ENCODE results near the gene PSMB11. TPM values are rescaled to one million over a fixed set of nuclear protein-coding genes. Genes with fewer than 3 reads are reported as not detected.

PSMB11 gene
- total RNA-seq, 1 experiment from 2014 or later, result not detected

- intact Hi-C loops (cut with micrococcal nuclease; ENCODE audit: unreplicated experiment), result no loop called here
- BruUV-seq (replicated peaks), result no TSS peak
- H3K4me2 ChIP-seq, result no peak overlapping the region
- DNase-seq, result no peak
- TF ChIP-seq EZH2 (IDR thresholded peaks at IDR 0.05; ENCODE audit: low read depth) (no peak), CTCF (conservative IDR thresholded peaks at IDR 0.05) (no peak)
- 0 out of 2 replicates have a peak, but pooled peaks cover 3% of the 10 kb centered on the region for H4K20me1 ChIP-seq (ENCODE audit: insufficient read depth)
- ChIA-PET POLR2A (ENCODE audit: unreplicated experiment) (no interaction called here), CTCF (no interaction called here)
- H3K9me3 ChIP-seq (ENCODE audit: insufficient read depth, low read depth), result no peaks in the 10 kb centered on the region
- peaks cover 76% of the 10 kb centered on the region for H3F3A ChIP-seq (ENCODE audit: insufficient read depth, low read depth)
- peaks cover 40% of the 10 kb centered on the region for H3K4me1 ChIP-seq (replicated peaks; ENCODE audit: insufficient read depth)
- H3K27ac ChIP-seq, result no peak overlapping the region
- H3K79me2 ChIP-seq (ENCODE audit: low read depth), result peaks cover 4% of the 10 kb centered on the region
- H3K36me3 ChIP-seq (ENCODE audit: low read depth), result peaks cover 23% of the 10 kb centered on the region; the same call in 1 of the 2 replicates
- H3K4me3 ChIP-seq, result no peak overlapping the region
- no peaks in the 10 kb centered on the region for H3K9me2 ChIP-seq (ENCODE audit: insufficient read depth)
- no peaks in the 10 kb centered on the region for H3K27me3 ChIP-seq (ENCODE audit: insufficient read depth, low read depth)
- no peak overlapping the region for H2AFZ ChIP-seq
Measured at GRCh38 chr14:23060536-23061260, 18.7 kb downstream of the PSMB11 start.

GRCh38 chr14:23062002-23062401, 20.0 kb downstream of the PSMB11 start:
- Histone ChIP-seq H3K4me1 (replicated peaks; ENCODE audit: insufficient read depth) (peaks cover 32% of the 10 kb centered on the region), H3K79me2 (ENCODE audit: low read depth) (peaks cover 16% of the 10 kb centered on the region), H3K9me2 (ENCODE audit: insufficient read depth) (no peaks in the 10 kb centered on the region), H3K27me3 (ENCODE audit: insufficient read depth, low read depth) (no peaks in the 10 kb centered on the region), H2AFZ (no peak overlapping the region), H3K9me3 (ENCODE audit: insufficient read depth, low read depth) (no peaks in the 10 kb centered on the region), H3K27ac (no peak overlapping the region; the same call in 1 of the 2 replicates), H3K4me3 (no peak overlapping the region), H3K4me2 (peak overlapping the region; percentile 50), H3K36me3 (ENCODE audit: low read depth) (peaks cover 34% of the 10 kb centered on the region; the same call in 1 of the 2 replicates), H4K20me1 (ENCODE audit: insufficient read depth) (peaks cover 3% of the 10 kb centered on the region), H3F3A (ENCODE audit: insufficient read depth, low read depth) (peaks cover 79% of the 10 kb centered on the region)
- BruUV-seq (replicated peaks), result no TSS peak
- ChIA-PET CTCF (interaction anchor here (0.6 to 1.6 kb wide), 6 partner anchors 9 to 129 kb away, joined by 4 to 11 read pairs (median 6); no protein-coding TSS in a partner anchor), POLR2A (ENCODE audit: unreplicated experiment) (interaction anchor here (0.5 to 1.0 kb wide), 5 partner anchors 9 to 174 kb away, joined by 3 to 24 read pairs (median 6); partner anchors contain the start of genes ACIN1 and C14orf119)
- DNase-seq, result peak; percentile 79 to 86
- TF ChIP-seq CTCF (conservative IDR thresholded peaks at IDR 0.05), result no peak
- no peak for TF ChIP-seq EZH2 (IDR thresholded peaks at IDR 0.05; ENCODE audit: low read depth)
- intact Hi-C loops (cut with micrococcal nuclease; ENCODE audit: unreplicated experiment), result no loop called here

- POLR2A ChIA-PET (ENCODE audit: unreplicated experiment), result interaction anchor here (0.6 kb wide), 1 partner anchor 31 kb away, joined by 3 read pairs; the partner anchor contains the start of genes ACIN1 and C14orf119
- Histone ChIP-seq H2AFZ (no peak overlapping the region), H3K79me2 (ENCODE audit: low read depth) (peaks cover 28% of the 10 kb centered on the region), H3K4me2 (no peak overlapping the region), H3F3A (ENCODE audit: insufficient read depth, low read depth) (peaks cover 71% of the 10 kb centered on the region), H3K36me3 (ENCODE audit: low read depth) (peaks cover 34% of the 10 kb centered on the region; the same call in 1 of the 2 replicates), H3K9me2 (ENCODE audit: insufficient read depth) (no peaks in the 10 kb centered on the region), H3K27ac (no peak overlapping the region), H3K4me1 (replicated peaks; ENCODE audit: insufficient read depth) (peaks cover 32% of the 10 kb centered on the region), H3K4me3 (no peak overlapping the region), H3K27me3 (ENCODE audit: insufficient read depth, low read depth) (no peaks in the 10 kb centered on the region), H4K20me1 (ENCODE audit: insufficient read depth) (peaks cover 12% of the 10 kb centered on the region), H3K9me3 (ENCODE audit: insufficient read depth, low read depth) (no peaks in the 10 kb centered on the region)
- BruUV-seq (replicated peaks), result no TSS peak
- peak in 1 of 2 experiments; percentile 54 for DNase-seq
- intact Hi-C loops (cut with micrococcal nuclease; ENCODE audit: unreplicated experiment), result no loop called here
- no peak for TF ChIP-seq EZH2 (IDR thresholded peaks at IDR 0.05; ENCODE audit: low read depth)
- TF ChIP-seq CTCF (conservative IDR thresholded peaks at IDR 0.05), result no peak
- CTCF ChIA-PET, result no interaction called here
Measured at GRCh38 chr14:23063601-23064000, 21.6 kb downstream of the PSMB11 start.
